HUES64 (cell line): ENCODE measurements around the gene SUMF2. TPM values are rescaled to one million over a fixed set of nuclear protein-coding genes. Genes with fewer than 3 reads are reported as not detected.
A peak's percentile ranks its signal among the peaks of the same experiment; 100 is the strongest.
"Not testable (repeated sequence)": the region's sequence is repeated elsewhere in the genome, so short reads cannot be mapped to it uniquely, and the experiment has no call there.

Source experiments
- H3K27ac ChIP-seq: 2 replicates; pipeline ENCODE4 v1.7.0; 2013; ENCODE audit warnings: low read depth, low read length, inconsistent platforms
- H3K27me3 ChIP-seq: 2 replicates; pipeline ENCODE4 v1.6.1; 2013; ENCODE audit warnings: mild to moderate bottlenecking, low read length; ENCODE audit not compliant: insufficient read depth
- H3K36me3 ChIP-seq: 2 replicates; pipeline ENCODE4 v1.6.1; 2013; ENCODE audit warnings: mild to moderate bottlenecking, low read length; ENCODE audit not compliant: insufficient read depth
- H3K4me1 ChIP-seq: 2 replicates; pipeline ENCODE4 v1.6.1; 2013; ENCODE audit warnings: mild to moderate bottlenecking, low read length, moderate library complexity; ENCODE audit not compliant: insufficient read depth
- H3K4me3 ChIP-seq: 2 replicates; pipeline ENCODE4 v1.5.1; 2013; ENCODE audit warnings: mild to moderate bottlenecking, low read length, moderate library complexity
- H3K9ac ChIP-seq: 2 replicates; pipeline ENCODE4 v1.6.1; 2013; ENCODE audit warnings: mild to moderate bottlenecking, low read depth, low read length
- H3K9me3 ChIP-seq: 2 replicates; pipeline ENCODE4 v1.6.1; 2013; ENCODE audit warnings: low read depth, low read length; ENCODE audit not compliant: insufficient read depth
- WGBS: fragments of 150-250, 120-280 bp; methylation state at CpG from one replicate; pipeline ENCODE4 v1.1.7; 2013; ENCODE audit warnings: missing lambda C conversion rate; 5-methylcytosine and 5-hydroxymethylcytosine counted together
- polyA plus RNA-seq, 2 experiments: library from polyadenylated mRNA; stranded (reverse); fragments of 50-300 nt; gene quantifications; one replicate each; pipeline ENCODE4 v1.2.3, GENCODE V29; 2013

Gene SUMF2
- 43.5 TPM for polyA plus RNA-seq (2013, experiment 1 of 2)
- 52.6 TPM for polyA plus RNA-seq (2013, experiment 2 of 2)

DNA sequence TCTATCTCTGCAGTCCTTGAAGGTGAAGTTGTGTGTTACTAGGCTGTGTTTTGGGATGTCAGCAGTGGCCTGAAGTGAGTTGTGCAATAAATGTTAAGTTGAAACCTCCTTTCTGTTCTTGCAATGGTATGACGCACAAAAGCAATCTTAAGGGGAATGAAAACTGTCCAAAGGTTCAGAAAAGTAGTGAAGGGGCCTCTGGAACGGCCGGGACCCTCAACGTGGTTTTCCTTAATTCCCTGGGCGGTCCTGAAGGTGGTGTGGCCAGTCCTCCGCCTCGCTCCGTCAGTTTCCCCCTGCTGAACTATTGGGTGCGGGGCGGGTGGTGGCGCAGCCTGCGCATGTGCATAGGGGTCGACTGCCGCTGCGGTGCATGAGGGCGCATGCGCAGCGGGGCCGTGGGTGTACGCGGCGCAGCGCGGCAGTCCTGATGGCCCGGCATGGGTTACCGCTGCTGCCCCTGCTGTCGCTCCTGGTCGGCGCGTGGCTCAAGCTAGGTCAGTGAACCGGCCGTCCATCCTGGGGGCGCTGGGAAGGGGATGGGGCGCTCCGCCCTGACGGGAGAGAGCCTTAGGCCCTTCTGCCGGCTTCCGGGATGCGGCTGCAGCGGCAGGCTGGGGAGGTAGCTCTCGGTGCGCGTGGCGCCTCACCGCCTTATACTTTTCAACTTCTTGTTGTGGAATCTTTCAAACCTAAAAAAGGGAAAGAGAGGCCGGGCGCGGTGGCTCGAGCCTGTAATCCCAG lies at the start of gene SUMF2:
SUMF2 (plus strand) TSS at position 405 of the 744 bp plus-strand sequence; CDS start at position 431, 26 bp downstream.
- Histone ChIP-seq H3K9me3 (no peaks in the 10 kb centered on the region), H3K4me1 (0 out of 2 replicates have a peak, but pooled peaks cover 5% of the 10 kb centered on the region), H3K36me3 (peaks cover 65% of the 10 kb centered on the region), H3K27me3 (no peaks in the 10 kb centered on the region), H3K27ac (peak within 1 kb of the TSS; percentile 89), H3K4me3 (peak within 1 kb of the TSS; percentile 70), H3K9ac (peak within 1 kb of the TSS; percentile 80)
- 1% methylated on average over 49 of the region's 49 CpGs for WGBS

- 100% methylated on average over 1 of the region's 3 CpGs for WGBS
- H3K36me3 ChIP-seq = peaks cover 80% of the 10 kb centered on the region
- H3K9ac ChIP-seq, H3K4me1 ChIP-seq, H3K27me3 ChIP-seq, H3K9me3 ChIP-seq, H3K27ac ChIP-seq, H3K4me3 ChIP-seq: not testable (repeated sequence)
These were observed 47.1 kb upstream of the SUMF2 start for GRCh38 chr7:56017015-56017414.

- Histone ChIP-seq H3K4me1 (no peaks in the 10 kb centered on the region), H3K4me3 (no peak overlapping the region), H3K36me3 (peaks cover 65% of the 10 kb centered on the region), H3K9me3 (no peaks in the 10 kb centered on the region), H3K27ac (no peak overlapping the region), H3K27me3 (no peaks in the 10 kb centered on the region), H3K9ac (no peak overlapping the region)
- WGBS = 95% methylated on average over 9 of the region's 9 CpGs
These were observed 44.6 kb upstream of the SUMF2 start for GRCh38 chr7:56019501-56019900.

GRCh38 chr7:56023500-56023899 lies 40.6 kb upstream of the SUMF2 start:
- H3K9ac ChIP-seq = no peak overlapping the region
- peaks cover 64% of the 10 kb centered on the region for H3K36me3 ChIP-seq
- H3K27me3 ChIP-seq = no peaks in the 10 kb centered on the region
- no peak overlapping the region for H3K4me3 ChIP-seq
- no peaks in the 10 kb centered on the region for H3K4me1 ChIP-seq
- no peak overlapping the region for H3K27ac ChIP-seq
- no peaks in the 10 kb centered on the region for H3K9me3 ChIP-seq

- no peaks in the 10 kb centered on the region for H3K9me3 ChIP-seq
- no peak overlapping the region for H3K27ac ChIP-seq
- H3K27me3 ChIP-seq = no peaks in the 10 kb centered on the region
- no peak overlapping the region for H3K9ac ChIP-seq
- H3K4me1 ChIP-seq = no peaks in the 10 kb centered on the region
- 97% methylated on average over 2 of the region's 2 CpGs for WGBS
- peaks cover 61% of the 10 kb centered on the region for H3K36me3 ChIP-seq
- no peak overlapping the region for H3K4me3 ChIP-seq
These were observed 37.5 kb upstream of the SUMF2 start for GRCh38 chr7:56026538-56026937.

GRCh38 chr7:56028942-56029630 lies 35.0 kb upstream of the SUMF2 start:
- Histone ChIP-seq H3K4me3 (no peak overlapping the region), H3K4me1 (no peaks in the 10 kb centered on the region), H3K9me3 (no peaks in the 10 kb centered on the region), H3K27ac (no peak overlapping the region), H3K36me3 (peaks cover 62% of the 10 kb centered on the region), H3K9ac (no peak overlapping the region), H3K27me3 (no peaks in the 10 kb centered on the region)
- 96% methylated on average over 7 of the region's 9 CpGs for WGBS

DNA sequence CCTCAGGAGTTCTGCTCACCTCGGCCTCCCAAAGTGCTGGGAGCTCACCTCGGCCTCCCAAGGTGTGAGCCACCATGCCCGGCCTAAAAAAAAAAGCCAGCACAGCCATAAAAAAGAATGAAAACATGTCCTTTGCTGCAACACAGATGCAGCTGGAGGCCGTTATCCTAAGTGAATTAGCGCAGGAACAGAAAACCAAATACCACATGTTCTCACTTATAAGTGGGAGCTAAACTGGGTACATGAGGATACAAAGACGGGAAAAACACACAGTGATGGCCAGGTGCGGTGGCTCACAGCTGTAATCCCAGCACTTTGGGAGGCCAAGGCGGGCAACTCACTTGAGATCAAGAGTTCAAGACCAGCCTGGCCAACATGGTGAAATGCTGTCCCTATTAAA lies 33.7 kb upstream of the SUMF2 start:
- Histone ChIP-seq H3K36me3 (peaks cover 55% of the 10 kb centered on the region), H3K4me3 (no peak overlapping the region), H3K4me1 (no peaks in the 10 kb centered on the region), H3K27me3 (no peaks in the 10 kb centered on the region), H3K27ac (no peak overlapping the region), H3K9me3 (no peaks in the 10 kb centered on the region), H3K9ac (no peak overlapping the region)
- WGBS = 95% methylated on average over 8 of the region's 8 CpGs

DNA sequence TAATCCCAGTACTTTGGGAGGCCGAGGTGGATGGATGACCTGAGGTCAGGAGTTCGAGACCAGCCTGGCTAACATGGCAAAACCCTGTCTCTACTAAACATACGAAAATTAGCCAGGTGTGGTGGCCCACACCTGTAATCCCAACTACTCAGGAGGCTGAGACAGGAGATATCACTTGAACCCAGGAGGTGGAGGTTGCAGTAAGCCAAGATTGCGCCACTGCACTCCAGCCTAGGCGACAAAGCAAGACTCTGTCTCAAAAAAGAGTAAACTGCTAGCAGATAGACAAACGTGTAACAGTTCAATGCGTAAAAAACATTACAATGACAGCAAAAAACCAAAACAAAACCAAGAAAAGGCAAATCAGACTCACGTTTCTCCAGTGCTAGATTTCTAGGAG lies 32.5 kb upstream of the SUMF2 start:
- not testable (repeated sequence) for H3K9me3 ChIP-seq, H3K4me3 ChIP-seq, H3K27me3 ChIP-seq, H3K9ac ChIP-seq, H3K27ac ChIP-seq, H3K4me1 ChIP-seq
- 85% methylated on average over 8 of the region's 8 CpGs for WGBS
- peaks cover 51% of the 10 kb centered on the region for H3K36me3 ChIP-seq

DNA sequence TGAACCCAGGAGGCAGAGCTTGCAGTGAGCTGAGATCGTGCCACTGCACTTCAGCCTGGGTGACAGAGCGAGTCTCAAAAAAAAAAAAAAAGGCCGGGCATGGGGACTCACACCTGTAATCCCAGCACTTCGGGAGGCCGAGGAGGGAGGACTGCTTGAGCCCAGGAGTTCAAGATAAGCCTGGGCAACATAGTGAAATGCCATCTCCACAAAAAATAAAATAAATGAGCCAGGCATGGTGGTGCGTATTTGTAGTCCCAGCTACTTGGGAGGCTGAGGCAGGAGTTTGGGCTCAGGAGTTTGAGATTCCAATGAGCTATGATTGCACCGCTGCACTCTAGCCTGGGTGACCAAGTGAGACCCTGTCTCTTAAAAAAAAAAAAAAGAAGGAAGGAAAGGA lies 31.5 kb upstream of the SUMF2 start:
- not testable (repeated sequence) for H3K9me3 ChIP-seq, H3K27ac ChIP-seq, H3K4me1 ChIP-seq, H3K27me3 ChIP-seq, H3K9ac ChIP-seq
- Histone ChIP-seq H3K4me3 (peak overlapping the region; percentile 81; the same call in 1 of the 2 replicates), H3K36me3 (peaks cover 43% of the 10 kb centered on the region)
- 94% methylated on average over 7 of the region's 7 CpGs for WGBS

DNA sequence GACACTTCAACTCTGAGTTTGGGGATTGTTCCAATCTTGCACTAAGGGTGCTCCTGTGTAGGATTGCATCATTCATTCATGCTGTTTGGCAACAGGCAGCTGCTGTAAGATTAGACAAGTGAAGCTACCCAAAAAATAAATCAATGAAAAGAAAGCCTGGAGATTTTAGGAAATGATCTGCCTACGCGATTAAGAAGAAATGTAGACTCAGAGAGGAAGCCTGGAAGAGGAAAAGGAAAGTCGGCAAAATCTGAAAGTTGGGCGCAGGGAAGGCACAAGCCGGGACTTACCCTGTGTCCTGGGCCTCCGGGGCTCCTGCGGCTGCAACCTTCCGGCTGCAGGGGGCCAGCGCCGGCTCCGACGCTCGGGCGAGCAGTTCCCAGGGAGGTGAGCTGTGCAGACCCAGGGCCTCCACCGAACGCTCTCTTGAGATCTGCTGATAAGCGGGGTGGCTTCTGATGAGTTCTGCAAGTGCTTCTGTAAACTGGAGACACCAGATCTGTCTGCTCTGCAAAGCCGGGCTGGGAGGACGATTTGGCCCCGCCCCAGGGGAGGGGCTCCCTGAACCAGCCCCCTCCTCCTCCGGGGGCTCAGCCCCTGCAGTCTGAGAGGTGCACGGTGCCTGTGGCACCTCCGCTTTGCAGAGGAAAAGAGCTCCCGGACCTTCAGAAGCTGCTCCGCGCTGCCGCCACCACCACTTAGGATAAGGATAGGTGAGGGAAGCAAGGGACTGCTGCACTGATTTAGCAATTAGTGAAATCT lies 30.2 kb upstream of the SUMF2 start:
- 1% methylated on average over 27 of the region's 27 CpGs for WGBS
- Histone ChIP-seq H3K9ac (peak overlapping the region; percentile 84), H3K36me3 (peaks cover 30% of the 10 kb centered on the region), H3K4me3 (peak overlapping the region; percentile 81), H3K27me3 (no peaks in the 10 kb centered on the region), H3K9me3 (no peaks in the 10 kb centered on the region), H3K4me1 (no peaks in the 10 kb centered on the region), H3K27ac (peak overlapping the region; percentile 75)

DNA sequence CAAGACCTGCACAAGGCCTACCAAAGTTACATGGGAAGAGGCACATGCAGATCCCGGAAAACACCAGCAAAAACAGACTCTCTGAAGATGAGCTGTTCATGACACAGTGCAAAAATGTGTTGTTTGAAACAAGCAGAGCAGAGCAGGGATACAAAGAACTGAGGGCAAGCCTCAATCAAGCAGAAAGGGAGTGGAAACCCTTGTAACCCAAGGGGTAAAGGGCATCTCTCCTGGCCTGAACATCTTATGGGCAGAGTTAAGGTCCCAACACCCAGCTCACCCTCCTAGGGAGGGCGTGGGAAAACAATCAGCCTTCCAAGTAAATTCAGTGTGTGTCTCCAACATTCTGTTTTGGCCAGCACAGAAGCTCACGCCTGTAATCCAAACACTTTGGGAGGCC lies 23.4 kb upstream of the SUMF2 start:
- Histone ChIP-seq H3K27me3 (no peaks in the 10 kb centered on the region), H3K9ac (no peak overlapping the region), H3K27ac (no peak overlapping the region), H3K9me3 (no peaks in the 10 kb centered on the region), H3K4me1 (no peaks in the 10 kb centered on the region), H3K4me3 (no peak overlapping the region), H3K36me3 (peaks cover 17% of the 10 kb centered on the region)
- 94% methylated on average over 3 of the region's 3 CpGs for WGBS
